HCT116 (cell line): Measurements from ENCODE around the gene ATXN7L2. TPM values are rescaled to one million over a fixed set of nuclear protein-coding genes. Genes with fewer than 3 reads are reported as not detected.

Experiments used
- ATAC-seq: fragments of 200-7000 bp; cut with Tn5 transposase; 2 replicates; pipeline ENCODE4 v1.9.1; 2020; ENCODE audit warnings: mild to moderate bottlenecking, moderate library complexity
- BruUV-seq: library from RNA; stranded (reverse); fragments of 400-500 nt; replicated peaks from 2 replicates; lab custom pipeline; 2021; lab: Mats Ljungman, UMichigan
- CTCF ChIA-PET: fragments of 300-600 bp; sonication (Branson Sonifier 250); formaldehyde crosslinking; loops from one replicate; lab custom pipeline; 2021; ENCODE audit warnings: antibody characterized with exemption; lab: Charles Lee
- POLR2A ChIA-PET: fragments of 300-600, 350-600 bp; sonication (Branson Sonifier 250); formaldehyde crosslinking; loops from one replicate; lab custom pipeline; 2021; ENCODE audit warnings: antibody characterized with exemption; lab: Charles Lee
- RAD21 ChIA-PET, 2 experiments: fragments of 300-600 bp; sonication (Branson Sonifier 250); formaldehyde crosslinking; loops; one replicate each; lab custom pipeline; 2023; ENCODE audit warnings: low total read pairs in 2 of 2; ENCODE audit not compliant: uncharacterized antibody in 2 of 2, unreplicated experiment in 2 of 2, low non-redundant PET in 1 of 2; lab: Charles Lee
- DNase-seq: peaks from one replicate; pipeline ENCODE4 v3.0.0-alpha.2; 2010; ENCODE audit warnings: low read depth, low spot score
- H2AFZ ChIP-seq: fragments of 200-600 bp; shearing (Covaris generic), sonication (generic); 2 replicates; pipeline ENCODE4 v1.6.1; 2017; ENCODE audit warnings: low read depth, mixed run types, mixed read lengths, antibody characterized with exemption, low read length; ENCODE audit not compliant: poor library complexity, severe bottlenecking
- H3K27ac ChIP-seq: 2 replicates; pipeline ENCODE4 v1.5.1; 2012; ENCODE audit warnings: low read depth, low read length
- H3K27me3 ChIP-seq: fragments of 200-600 bp; sonication (generic); 2 replicates; pipeline ENCODE4 v1.6.1; 2016; ENCODE audit warnings: mixed run types, low read length, mixed read lengths; ENCODE audit not compliant: insufficient read depth
- H3K36me3 ChIP-seq, 2 experiments: fragments of 200-500 bp in 1 of 2; fragments of 200-600 bp in 1 of 2; sonication (Bioruptor generic) in 1 of 2; sonication (generic) in 1 of 2; 2 replicates each; pipeline versions ENCODE4 v1.5.1 to v1.6.1; 2014 to 2016; ENCODE audit warnings: low read length in 2 of 2, inconsistent platforms in 1 of 2, mixed read lengths in 1 of 2, mixed run types in 1 of 2; ENCODE audit not compliant: insufficient read depth in 2 of 2, control insufficient read depth in 1 of 2
- H3K4me1 ChIP-seq, 2 experiments: fragments of 200-600 bp in 1 of 2; sonication (generic) in 1 of 2; 2 replicates each; pipeline versions ENCODE4 v1.5.1 to v1.6.1; 2012 to 2017; ENCODE audit warnings: low read length in 2 of 2, inconsistent platforms in 1 of 2, mild to moderate bottlenecking in 1 of 2, mixed read lengths in 1 of 2, mixed run types in 1 of 2, moderate library complexity in 1 of 2; ENCODE audit not compliant: insufficient read depth in 2 of 2, control insufficient read depth in 1 of 2
- H3K4me2 ChIP-seq: fragments of 200-600 bp; sonication (generic); 2 replicates; pipeline ENCODE4 v1.6.1; 2017; ENCODE audit warnings: mixed run types, low read length, mixed read lengths
- H3K4me3 ChIP-seq, 2 experiments: fragments of 200-600 bp in 1 of 2; sonication (generic) in 1 of 2; replicated peaks in 1 of 2; 2 replicates each; pipeline ENCODE4 v1.5.1; 2011 to 2016; ENCODE audit warnings: low read length in 2 of 2, control low read depth in 1 of 2, low read depth in 1 of 2, mild to moderate bottlenecking in 1 of 2, mixed read lengths in 1 of 2, mixed run types in 1 of 2
- H3K79me2 ChIP-seq: fragments of 200-600 bp; sonication (generic); 2 replicates; pipeline ENCODE4 v1.6.1; 2017; ENCODE audit warnings: mild to moderate bottlenecking, mixed run types, low read length, moderate library complexity, mixed read lengths; ENCODE audit not compliant: insufficient read depth
- H3K9ac ChIP-seq: fragments of 200-600 bp; sonication (generic); 2 replicates; pipeline ENCODE4 v1.6.1; 2016; ENCODE audit warnings: low read length, mixed read lengths
- H3K9me2 ChIP-seq: fragments of 200-600 bp; sonication (generic), shearing (Covaris generic); 2 replicates; pipeline ENCODE4 v1.6.1; 2017; ENCODE audit warnings: mixed run types, mild to moderate bottlenecking, moderate library complexity; ENCODE audit not compliant: insufficient read depth
- H3K9me3 ChIP-seq, 2 experiments: fragments of 200-500 bp in 1 of 2; fragments of 200-600 bp in 1 of 2; sonication (Bioruptor generic) in 1 of 2; sonication (generic) in 1 of 2; 2 replicates each; pipeline ENCODE4 v1.6.1; 2014 to 2017; ENCODE audit warnings: low read length in 2 of 2, mixed read lengths in 2 of 2, inconsistent platforms in 1 of 2, low read depth in 1 of 2, mild to moderate bottlenecking in 1 of 2, mixed run types in 1 of 2, moderate library complexity in 1 of 2; ENCODE audit not compliant: control insufficient read depth in 1 of 2, insufficient read depth in 1 of 2
- H4K20me1 ChIP-seq: fragments of 200-600 bp; sonication (generic), shearing (Covaris generic); 2 replicates; pipeline ENCODE4 v1.6.1; 2017; ENCODE audit warnings: mixed run types, mild to moderate bottlenecking, moderate library complexity; ENCODE audit not compliant: insufficient read depth
- ATF3 ChIP-seq: IDR thresholded peaks from 2 replicates; pipeline ENCODE4 v1.6.1; 2012
- CBX3 ChIP-seq: IDR thresholded peaks from 2 replicates; pipeline ENCODE4 v1.6.1; 2012; ENCODE audit warnings: low read depth
- EGR1 ChIP-seq: IDR thresholded peaks from 2 replicates; pipeline ENCODE4 v1.6.1; 2012; ENCODE audit warnings: low read depth
- ELF1 ChIP-seq: IDR thresholded peaks from 2 replicates; pipeline ENCODE4 v1.6.1; 2012; ENCODE audit warnings: low read depth, borderline replicate concordance
- EZH2 ChIP-seq: fragments of 200-600 bp; sonication (generic); IDR thresholded peaks from 2 replicates; pipeline ENCODE4 v1.6.1; 2017; ENCODE audit warnings: antibody characterized with exemption, mixed run types
- EZH2phosphoT487 ChIP-seq: fragments of 200-600 bp; IDR thresholded peaks from 2 replicates; pipeline ENCODE4 v1.6.1; 2018; ENCODE audit warnings: antibody characterized with exemption, borderline replicate concordance
- FOSL1 ChIP-seq: IDR thresholded peaks from 2 replicates; pipeline ENCODE4 v1.6.1; 2012; ENCODE audit warnings: low read depth
- JUND ChIP-seq: IDR thresholded peaks from 2 replicates; pipeline ENCODE4 v1.6.1; 2012
- MAX ChIP-seq: IDR thresholded peaks from 2 replicates; pipeline ENCODE4 v1.6.1; 2012
- POLR2A ChIP-seq: IDR thresholded peaks from 2 replicates; pipeline ENCODE4 v1.7.0; 2011; ENCODE audit warnings: borderline replicate concordance; ENCODE audit not compliant: insufficient read depth, insufficient read length; ENCODE audit errors: extremely low read depth
- POLR2AphosphoS5 ChIP-seq: IDR thresholded peaks from 2 replicates; pipeline ENCODE4 v1.6.1; 2011; ENCODE audit warnings: mild to moderate bottlenecking, low read depth, low read length, moderate library complexity
- RAD21 ChIP-seq: IDR thresholded peaks from 2 replicates; pipeline ENCODE4 v1.6.1; 2012; ENCODE audit warnings: low read depth, mild to moderate bottlenecking
- REST ChIP-seq: IDR thresholded peaks from 2 replicates; pipeline ENCODE4 v1.6.1; 2012; ENCODE audit warnings: low read depth
- SP1 ChIP-seq: IDR thresholded peaks from 2 replicates; pipeline ENCODE4 v1.6.1; 2012; ENCODE audit warnings: low read depth
- ZBTB33 ChIP-seq: IDR thresholded peaks from 2 replicates; pipeline ENCODE4 v1.6.1; 2011; ENCODE audit warnings: mild to moderate bottlenecking, low read length, moderate library complexity; ENCODE audit not compliant: insufficient replicate concordance; ENCODE audit errors: extremely low read depth
- ZNF274 ChIP-seq: fragments of 200-500 bp; sonication (Bioruptor generic); IDR thresholded peaks from 2 replicates; pipeline ENCODE4 v1.6.1; 2014; ENCODE audit warnings: mild to moderate bottlenecking, low read depth, low read length, inconsistent platforms
- intact Hi-C: fragments of 100-400 bp; cut with micrococcal nuclease; formaldehyde crosslinking; loops from 2 replicates; pipeline ENCODE4 v1.10.0; 2022
- total RNA-seq: library from RNA; stranded (reverse); gene quantifications from one replicate; pipeline ENCODE4 v1.2.1, GENCODE V29; 2021; ENCODE audit not compliant: unreplicated experiment

Gene ATXN7L2
- total RNA-seq, 1 experiment from 2014 or later: 7.2 TPM

- intact Hi-C loops: no loop called here
- no peaks in the 10 kb centered on the region for H3K79me2 ChIP-seq
- peak overlapping the region; percentile 77 for H3K4me2 ChIP-seq
- H3K9ac ChIP-seq: peak overlapping the region; percentile 29; the same call in 1 of the 2 replicates
- no peaks in the 10 kb centered on the region for H4K20me1 ChIP-seq
- H3K4me3 ChIP-seq: peak overlapping the region; percentile 46 to 54
- ChIA-PET RAD21 (no interaction called here), POLR2A (no interaction called here), CTCF (no interaction called here)
- no peak overlapping the region for H2AFZ ChIP-seq
- H3K9me2 ChIP-seq: no peaks in the 10 kb centered on the region
- ATAC-seq (no peak), DNase-seq (no peak)
- TF ChIP-seq POLR2A (no peak), POLR2AphosphoS5 (no peak), EZH2 (no peak), MAX (no peak), ATF3 (no peak), ELF1 (no peak), FOSL1 (no peak), JUND (no peak), RAD21 (no peak), ZNF274 (no peak), ZBTB33 (no peak), EZH2phosphoT487 (no peak), SP1 (no peak), CBX3 (no peak), EGR1 (no peak), REST (no peak)
- H3K4me1 ChIP-seq: peaks cover 0 to 10% of the 10 kb centered on the region in 2 experiments; a peak in 1 of 4 replicates
- no peaks in the 10 kb centered on the region for H3K9me3 ChIP-seq
- BruUV-seq: no TSS peak
- peaks cover 23% of the 10 kb centered on the region for H3K27me3 ChIP-seq
- H3K27ac ChIP-seq: no peak overlapping the region
- no peaks in the 10 kb centered on the region for H3K36me3 ChIP-seq
Measured at GRCh38 chr1:109466125-109466451, 17.6 kb upstream of the ATXN7L2 start.
